HCT116 (cell line): ENCODE results near the gene ULBP1. TPM values are rescaled to one million over a fixed set of nuclear protein-coding genes. Genes with fewer than 3 reads are reported as not detected.
"Not testable (repeated sequence)": the region's sequence is repeated elsewhere in the genome, so short reads cannot be mapped to it uniquely, and the experiment has no call there.

Source experiments
- ATAC-seq: fragments of 200-7000 bp; cut with Tn5 transposase; 2 replicates; pipeline ENCODE4 v1.9.1; 2020; ENCODE audit warnings: mild to moderate bottlenecking, moderate library complexity
- BruUV-seq: library from RNA; stranded (reverse); fragments of 400-500 nt; replicated peaks from 2 replicates; lab custom pipeline; 2021; lab: Mats Ljungman, UMichigan
- CTCF ChIA-PET: fragments of 300-600 bp; sonication (Branson Sonifier 250); formaldehyde crosslinking; loops from one replicate; lab custom pipeline; 2021; ENCODE audit warnings: antibody characterized with exemption; lab: Charles Lee
- POLR2A ChIA-PET: fragments of 300-600, 350-600 bp; sonication (Branson Sonifier 250); formaldehyde crosslinking; loops from one replicate; lab custom pipeline; 2021; ENCODE audit warnings: antibody characterized with exemption; lab: Charles Lee
- RAD21 ChIA-PET, 2 experiments: fragments of 300-600 bp; sonication (Branson Sonifier 250); formaldehyde crosslinking; loops; one replicate each; lab custom pipeline; 2023; ENCODE audit warnings: low total read pairs in 2 of 2; ENCODE audit not compliant: uncharacterized antibody in 2 of 2, unreplicated experiment in 2 of 2, low non-redundant PET in 1 of 2; lab: Charles Lee
- DNase-seq: peaks from one replicate; pipeline ENCODE4 v3.0.0-alpha.2; 2010; ENCODE audit warnings: low read depth, low spot score
- H2AFZ ChIP-seq: fragments of 200-600 bp; shearing (Covaris generic), sonication (generic); 2 replicates; pipeline ENCODE4 v1.6.1; 2017; ENCODE audit warnings: low read depth, mixed run types, mixed read lengths, antibody characterized with exemption, low read length; ENCODE audit not compliant: poor library complexity, severe bottlenecking
- H3K27ac ChIP-seq: 2 replicates; pipeline ENCODE4 v1.5.1; 2012; ENCODE audit warnings: low read depth, low read length
- H3K27me3 ChIP-seq: fragments of 200-600 bp; sonication (generic); 2 replicates; pipeline ENCODE4 v1.6.1; 2016; ENCODE audit warnings: mixed run types, low read length, mixed read lengths; ENCODE audit not compliant: insufficient read depth
- H3K36me3 ChIP-seq, 2 experiments: fragments of 200-500 bp in 1 of 2; fragments of 200-600 bp in 1 of 2; sonication (Bioruptor generic) in 1 of 2; sonication (generic) in 1 of 2; 2 replicates each; pipeline versions ENCODE4 v1.5.1 to v1.6.1; 2014 to 2016; ENCODE audit warnings: low read length in 2 of 2, inconsistent platforms in 1 of 2, mixed read lengths in 1 of 2, mixed run types in 1 of 2; ENCODE audit not compliant: insufficient read depth in 2 of 2, control insufficient read depth in 1 of 2
- H3K4me1 ChIP-seq, 2 experiments: fragments of 200-600 bp in 1 of 2; sonication (generic) in 1 of 2; 2 replicates each; pipeline versions ENCODE4 v1.5.1 to v1.6.1; 2012 to 2017; ENCODE audit warnings: low read length in 2 of 2, inconsistent platforms in 1 of 2, mild to moderate bottlenecking in 1 of 2, mixed read lengths in 1 of 2, mixed run types in 1 of 2, moderate library complexity in 1 of 2; ENCODE audit not compliant: insufficient read depth in 2 of 2, control insufficient read depth in 1 of 2
- H3K4me2 ChIP-seq: fragments of 200-600 bp; sonication (generic); 2 replicates; pipeline ENCODE4 v1.6.1; 2017; ENCODE audit warnings: mixed run types, low read length, mixed read lengths
- H3K4me3 ChIP-seq, 2 experiments: fragments of 200-600 bp in 1 of 2; sonication (generic) in 1 of 2; replicated peaks in 1 of 2; 2 replicates each; pipeline ENCODE4 v1.5.1; 2011 to 2016; ENCODE audit warnings: low read length in 2 of 2, control low read depth in 1 of 2, low read depth in 1 of 2, mild to moderate bottlenecking in 1 of 2, mixed read lengths in 1 of 2, mixed run types in 1 of 2
- H3K79me2 ChIP-seq: fragments of 200-600 bp; sonication (generic); 2 replicates; pipeline ENCODE4 v1.6.1; 2017; ENCODE audit warnings: mild to moderate bottlenecking, mixed run types, low read length, moderate library complexity, mixed read lengths; ENCODE audit not compliant: insufficient read depth
- H3K9ac ChIP-seq: fragments of 200-600 bp; sonication (generic); 2 replicates; pipeline ENCODE4 v1.6.1; 2016; ENCODE audit warnings: low read length, mixed read lengths
- H3K9me2 ChIP-seq: fragments of 200-600 bp; sonication (generic), shearing (Covaris generic); 2 replicates; pipeline ENCODE4 v1.6.1; 2017; ENCODE audit warnings: mixed run types, mild to moderate bottlenecking, moderate library complexity; ENCODE audit not compliant: insufficient read depth
- H3K9me3 ChIP-seq, 2 experiments: fragments of 200-500 bp in 1 of 2; fragments of 200-600 bp in 1 of 2; sonication (Bioruptor generic) in 1 of 2; sonication (generic) in 1 of 2; 2 replicates each; pipeline ENCODE4 v1.6.1; 2014 to 2017; ENCODE audit warnings: low read length in 2 of 2, mixed read lengths in 2 of 2, inconsistent platforms in 1 of 2, low read depth in 1 of 2, mild to moderate bottlenecking in 1 of 2, mixed run types in 1 of 2, moderate library complexity in 1 of 2; ENCODE audit not compliant: control insufficient read depth in 1 of 2, insufficient read depth in 1 of 2
- H4K20me1 ChIP-seq: fragments of 200-600 bp; sonication (generic), shearing (Covaris generic); 2 replicates; pipeline ENCODE4 v1.6.1; 2017; ENCODE audit warnings: mixed run types, mild to moderate bottlenecking, moderate library complexity; ENCODE audit not compliant: insufficient read depth
- EGR1 ChIP-seq: IDR thresholded peaks from 2 replicates; pipeline ENCODE4 v1.6.1; 2012; ENCODE audit warnings: low read depth
- ELF1 ChIP-seq: IDR thresholded peaks from 2 replicates; pipeline ENCODE4 v1.6.1; 2012; ENCODE audit warnings: low read depth, borderline replicate concordance
- EZH2 ChIP-seq: fragments of 200-600 bp; sonication (generic); IDR thresholded peaks from 2 replicates; pipeline ENCODE4 v1.6.1; 2017; ENCODE audit warnings: antibody characterized with exemption, mixed run types
- EZH2phosphoT487 ChIP-seq: fragments of 200-600 bp; IDR thresholded peaks from 2 replicates; pipeline ENCODE4 v1.6.1; 2018; ENCODE audit warnings: antibody characterized with exemption, borderline replicate concordance
- JUND ChIP-seq: IDR thresholded peaks from 2 replicates; pipeline ENCODE4 v1.6.1; 2012
- RAD21 ChIP-seq: IDR thresholded peaks from 2 replicates; pipeline ENCODE4 v1.6.1; 2012; ENCODE audit warnings: low read depth, mild to moderate bottlenecking
- SP1 ChIP-seq: IDR thresholded peaks from 2 replicates; pipeline ENCODE4 v1.6.1; 2012; ENCODE audit warnings: low read depth
- SRF ChIP-seq: IDR thresholded peaks from 2 replicates; pipeline ENCODE4 v1.6.1; 2012; ENCODE audit warnings: low read depth
- TCF7L2 ChIP-seq: IDR thresholded peaks from 2 replicates; pipeline ENCODE4 v1.7.0; 2011; ENCODE audit warnings: borderline replicate concordance, inconsistent platforms; ENCODE audit not compliant: insufficient read depth, insufficient read length; ENCODE audit errors: extremely low read depth
- YY1 ChIP-seq: IDR thresholded peaks from 2 replicates; pipeline ENCODE4 v1.6.1; 2011; ENCODE audit warnings: low read length, low read depth, moderate library complexity, mild to moderate bottlenecking; ENCODE audit not compliant: insufficient replicate concordance; ENCODE audit errors: extremely low read depth
- ZNF274 ChIP-seq: fragments of 200-500 bp; sonication (Bioruptor generic); IDR thresholded peaks from 2 replicates; pipeline ENCODE4 v1.6.1; 2014; ENCODE audit warnings: mild to moderate bottlenecking, low read depth, low read length, inconsistent platforms
- intact Hi-C: fragments of 100-400 bp; cut with micrococcal nuclease; formaldehyde crosslinking; loops from 2 replicates; pipeline ENCODE4 v1.10.0; 2022
- total RNA-seq: library from RNA; stranded (reverse); gene quantifications from one replicate; pipeline ENCODE4 v1.2.1, GENCODE V29; 2021; ENCODE audit not compliant: unreplicated experiment
- TF ChIP-seq, protein P1 (sequence below), 3 experiments: fragments of 200-600 bp in 1 of 3; sonication (generic) in 1 of 3; IDR thresholded peaks in 2 of 3; conservative IDR thresholded peaks in 1 of 3; 2 replicates each; pipeline ENCODE4 v1.5.1; 2012 to 2017; ENCODE audit warnings: low read depth in 2 of 3, low read length in 2 of 3, antibody characterized with exemption in 1 of 3, borderline replicate concordance in 1 of 3, control low read depth in 1 of 3, mild to moderate bottlenecking in 1 of 3, mixed read lengths in 1 of 3, mixed run types in 1 of 3, moderate library complexity in 1 of 3; ENCODE audit not compliant: insufficient read depth in 1 of 3
- TF ChIP-seq, protein P2 (sequence below): IDR thresholded peaks from 2 replicates; pipeline ENCODE4 v1.6.1; 2012

Gene ULBP1
- total RNA-seq, 1 experiment from 2014 or later, result 12.4 TPM

GRCh38 chr6:150017186-150017521, 53.4 kb downstream of the ULBP1 start:
- H3K9me3 ChIP-seq, H3K9ac ChIP-seq, H4K20me1 ChIP-seq, POLR2A ChIA-PET, H3K27ac ChIP-seq, DNase-seq, H3K79me2 ChIP-seq, H3K9me2 ChIP-seq, H3K36me3 ChIP-seq, H3K4me1 ChIP-seq, H2AFZ ChIP-seq, BruUV-seq, H3K4me3 ChIP-seq, ATAC-seq, H3K27me3 ChIP-seq: not testable (repeated sequence)
- ChIA-PET CTCF (interaction anchor here (0.8 to 1.5 kb wide), 14 partner anchors 9 to 797 kb away, joined by 3 to 12 read pairs (median 3); partner anchors contain the start of genes GINM1, RAET1L and ULBP3), RAD21 (interaction anchor here in 1 of 2 experiments (1.0 kb wide), 1 partner anchor 83 kb away, joined by 5 read pairs; no protein-coding TSS in a partner anchor)
- intact Hi-C loops, result loop anchor here (2.0 to 5.0 kb wide), 3 partner anchors 82 to 295 kb away; no protein-coding TSS in a partner anchor
- TF ChIP-seq, protein P1, sequence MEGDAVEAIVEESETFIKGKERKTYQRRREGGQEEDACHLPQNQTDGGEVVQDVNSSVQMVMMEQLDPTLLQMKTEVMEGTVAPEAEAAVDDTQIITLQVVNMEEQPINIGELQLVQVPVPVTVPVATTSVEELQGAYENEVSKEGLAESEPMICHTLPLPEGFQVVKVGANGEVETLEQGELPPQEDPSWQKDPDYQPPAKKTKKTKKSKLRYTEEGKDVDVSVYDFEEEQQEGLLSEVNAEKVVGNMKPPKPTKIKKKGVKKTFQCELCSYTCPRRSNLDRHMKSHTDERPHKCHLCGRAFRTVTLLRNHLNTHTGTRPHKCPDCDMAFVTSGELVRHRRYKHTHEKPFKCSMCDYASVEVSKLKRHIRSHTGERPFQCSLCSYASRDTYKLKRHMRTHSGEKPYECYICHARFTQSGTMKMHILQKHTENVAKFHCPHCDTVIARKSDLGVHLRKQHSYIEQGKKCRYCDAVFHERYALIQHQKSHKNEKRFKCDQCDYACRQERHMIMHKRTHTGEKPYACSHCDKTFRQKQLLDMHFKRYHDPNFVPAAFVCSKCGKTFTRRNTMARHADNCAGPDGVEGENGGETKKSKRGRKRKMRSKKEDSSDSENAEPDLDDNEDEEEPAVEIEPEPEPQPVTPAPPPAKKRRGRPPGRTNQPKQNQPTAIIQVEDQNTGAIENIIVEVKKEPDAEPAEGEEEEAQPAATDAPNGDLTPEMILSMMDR (IDR thresholded peaks at IDR 0.05 in 2 of 3, conservative IDR thresholded peaks at IDR 0.05 in 1 of 3; ENCODE audit: borderline replicate concordance in 1 of 3, insufficient read depth in 1 of 3, low read depth in 2 of 3, low read length in 2 of 3), result peak in 1 of 3 experiments; percentile 6; a peak in 1 of 6 replicates
- peak overlapping the region; percentile 24; the same call in 1 of the 2 replicates for H3K4me2 ChIP-seq

DNA sequence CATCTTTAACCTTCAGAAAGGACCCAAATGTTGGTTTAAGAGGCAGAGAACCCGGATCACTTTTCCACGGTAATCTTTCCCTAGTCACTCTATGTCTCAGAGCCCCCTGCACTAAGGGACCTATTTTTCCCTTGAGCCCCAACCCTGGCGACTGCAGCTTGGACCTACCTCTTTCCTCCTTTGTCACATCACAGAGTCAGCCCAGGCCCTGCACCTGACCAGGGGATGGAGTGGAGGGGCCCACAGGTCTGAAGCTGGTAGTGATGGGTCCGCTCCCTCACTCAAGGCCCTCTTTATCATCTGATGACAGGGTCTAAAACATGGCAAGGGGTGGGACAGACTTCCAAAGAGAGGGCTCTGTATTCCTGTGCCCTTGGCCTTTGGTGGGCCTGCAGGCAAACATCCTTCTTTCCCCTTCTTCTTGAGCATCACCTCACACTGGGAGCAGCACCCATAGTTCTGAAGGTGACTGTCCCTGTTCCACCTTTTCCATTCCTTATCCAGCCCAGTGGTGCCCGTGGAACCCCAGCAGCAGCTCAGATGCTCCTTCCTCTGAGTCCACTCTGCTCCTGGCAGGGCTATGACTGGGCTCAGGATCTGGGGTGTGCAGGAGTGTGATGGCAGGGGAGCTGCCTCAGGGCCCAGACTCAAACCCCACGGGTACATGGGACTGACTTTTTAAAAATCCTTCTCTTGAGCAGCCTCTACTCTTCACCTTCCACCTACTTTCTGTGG, 55.3 kb downstream of the ULBP1 start:
- ChIA-PET RAD21 (no interaction called here), POLR2A (interaction anchor here (1.6 kb wide), 1 partner anchor 10 kb away, joined by 4 read pairs; no protein-coding TSS in a partner anchor), CTCF (no interaction called here)
- intact Hi-C loops, result loop anchor here (5.0 kb wide), 2 partner anchors 187 to 297 kb away; no protein-coding TSS in a partner anchor
- Histone ChIP-seq H3K27me3 (no peaks in the 10 kb centered on the region), H3K36me3 (no peaks in the 10 kb centered on the region), H3K79me2 (no peaks in the 10 kb centered on the region), H3K27ac (no peak overlapping the region), H3K9ac (no peak overlapping the region), H3K4me3 (no peak overlapping the region), H3K4me2 (no peak overlapping the region), H3K9me3 (no peaks in the 10 kb centered on the region), H4K20me1 (no peaks in the 10 kb centered on the region), H3K4me1 (0 out of 4 replicates have a peak, but pooled peaks cover 0 to 7% of the 10 kb centered on the region in 2 experiments), H2AFZ (no peak overlapping the region), H3K9me2 (no peaks in the 10 kb centered on the region)
- TF ChIP-seq SP1 (no peak), YY1 (no peak), EZH2phosphoT487 (no peak), SRF (no peak), RAD21 (no peak), ZNF274 (no peak), TCF7L2 (no peak), ELF1 (no peak), EZH2 (no peak), JUND (no peak), EGR1 (no peak)
- TF ChIP-seq, protein P2, sequence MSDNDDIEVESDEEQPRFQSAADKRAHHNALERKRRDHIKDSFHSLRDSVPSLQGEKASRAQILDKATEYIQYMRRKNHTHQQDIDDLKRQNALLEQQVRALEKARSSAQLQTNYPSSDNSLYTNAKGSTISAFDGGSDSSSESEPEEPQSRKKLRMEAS, result no peak
- ATAC-seq (no peak), DNase-seq (no peak)
- BruUV-seq, result no TSS peak
